AG20443 (cell line): ENCODE results near the gene RDH14.

ENCODE experiments used
- DNase-seq: peaks from one replicate; pipeline ENCODE4 v3.0.0; 2012; ENCODE audit warnings: low spot score, mixed read lengths

RDH14 gene

GRCh38 chr2:18560031-18560796, at the start of gene RDH14:
TSS of gene RDH14 (minus strand) at chr2:18560653. CDS start at chr2:18560572, 81 bp downstream.
- DNase-seq = peak; percentile 94

- DNase-seq = no peak
These were observed 49.6 kb upstream of the RDH14 start for GRCh38 chr2:18610090-18610489.

- DNase-seq = no peak
These were observed 44.7 kb upstream of the RDH14 start for GRCh38 chr2:18605115-18605514.

- no peak for DNase-seq
These were observed 44.1 kb upstream of the RDH14 start for GRCh38 chr2:18604531-18604885.

- no peak for DNase-seq
These were observed 43.5 kb upstream of the RDH14 start for GRCh38 chr2:18603854-18604530.

GRCh38 chr2:18602298-18602697, 41.8 kb upstream of the RDH14 start:
- DNase-seq = no peak

GRCh38 chr2:18600255-18600613, 39.8 kb upstream of the RDH14 start:
- no peak for DNase-seq

- peak; percentile 68 for DNase-seq
These were observed 39.2 kb upstream of the RDH14 start for GRCh38 chr2:18599509-18600254.

- DNase-seq = no peak
These were observed 38.5 kb upstream of the RDH14 start for GRCh38 chr2:18598848-18599484.

GRCh38 chr2:18597618-18598017, 37.2 kb upstream of the RDH14 start:
- no peak for DNase-seq

- no peak for DNase-seq
These were observed 36.5 kb upstream of the RDH14 start for GRCh38 chr2:18596993-18597392.

- no peak for DNase-seq
These were observed 33.0 kb upstream of the RDH14 start for GRCh38 chr2:18593496-18593895.

- DNase-seq = no peak
These were observed 31.9 kb upstream of the RDH14 start for GRCh38 chr2:18592372-18592771.

- no peak for DNase-seq
These were observed 28.9 kb upstream of the RDH14 start, which contains the start of gene NT5C1B for GRCh38 chr2:18589354-18589753. TSS of gene NT5C1B (minus strand) at chr2:18589569. CDS start at chr2:18589468, 101 bp downstream.

- DNase-seq = no peak
These were observed 28.3 kb upstream of the RDH14 start for GRCh38 chr2:18588802-18589201.

- no peak for DNase-seq
These were observed 27.6 kb upstream of the RDH14 start for GRCh38 chr2:18588049-18588448.

GRCh38 chr2:18585526-18585925, 25.1 kb upstream of the RDH14 start:
- peak; percentile 17 for DNase-seq

- DNase-seq = no peak
These were observed 24.1 kb upstream of the RDH14 start for GRCh38 chr2:18584608-18584954.

- no peak for DNase-seq
These were observed 23.6 kb upstream of the RDH14 start for GRCh38 chr2:18583905-18584607.

- DNase-seq = no peak
These were observed 20.2 kb upstream of the RDH14 start for GRCh38 chr2:18580606-18581005.

- DNase-seq = no peak
These were observed 17.6 kb upstream of the RDH14 start for GRCh38 chr2:18578033-18578432.
